ENCODE measurements around the gene EXOSC6. TPM values are rescaled to one million over a fixed set of nuclear protein-coding genes. Genes with fewer than 3 reads are reported as not detected.
"Not testable (repeated sequence)": the region's sequence is repeated elsewhere in the genome, so short reads cannot be mapped to it uniquely, and the experiment has no call there.

Gene EXOSC6
- total and polyA plus RNA-seq, 8 donors, result 14.0 to 29.0 (median 17.4) TPM

- H3K36me3 ChIP-seq, result peaks cover 0 to 64% of the 10 kb centered on the region in 2 donors
- DNase-seq; ATAC-seq; H3K4me3 ChIP-seq; H3K27me3 ChIP-seq; H3K4me1 ChIP-seq; H3K9me3 ChIP-seq; intact Hi-C loops (cut with DNase I); H3K27ac ChIP-seq: not testable (repeated sequence)
These were observed 25.7 kb downstream of the EXOSC6 start for GRCh38 chr16:70226024-70226423.

- H3K9me3 ChIP-seq; H3K4me3 ChIP-seq; H3K4me1 ChIP-seq; H3K27me3 ChIP-seq; DNase-seq; ATAC-seq; intact Hi-C loops (cut with DNase I); H3K27ac ChIP-seq: not testable (repeated sequence)
- peaks cover 0 to 61% of the 10 kb centered on the region in 2 donors for H3K36me3 ChIP-seq
These were observed 26.3 kb downstream of the EXOSC6 start for GRCh38 chr16:70225430-70225829.

DNA sequence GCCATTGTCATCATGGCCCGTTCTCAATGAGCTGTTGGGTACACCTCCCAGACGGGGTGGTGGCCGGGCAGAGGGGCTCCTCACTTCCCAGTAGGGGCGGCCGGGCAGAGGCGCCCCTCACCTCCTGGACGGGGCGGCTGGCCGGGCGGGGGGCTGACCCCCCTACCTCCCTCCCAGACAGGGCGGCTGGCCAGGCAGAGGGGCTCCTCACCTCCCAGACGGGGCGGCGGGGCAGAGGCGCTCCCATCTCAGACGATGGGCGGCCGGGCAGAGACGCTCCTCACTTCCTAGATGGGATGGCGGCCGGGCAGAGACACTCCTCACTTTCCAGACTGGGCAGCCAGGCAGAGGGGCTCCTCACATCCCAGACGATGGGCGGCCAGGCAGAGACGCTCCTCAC lies 27.1 kb downstream of the EXOSC6 start:
- DNase-seq; ATAC-seq; H3K4me1 ChIP-seq; H3K4me3 ChIP-seq; H3K9me3 ChIP-seq; intact Hi-C loops (cut with DNase I); H3K27ac ChIP-seq; H3K27me3 ChIP-seq: not testable (repeated sequence)
- H3K36me3 ChIP-seq, result peaks cover 0 to 59% of the 10 kb centered on the region in 2 donors

- H3K27ac ChIP-seq; DNase-seq; H3K4me3 ChIP-seq; intact Hi-C loops (cut with DNase I); ATAC-seq; H3K27me3 ChIP-seq; H3K4me1 ChIP-seq; H3K9me3 ChIP-seq: not testable (repeated sequence)
- H3K36me3 ChIP-seq, result peaks cover 0 to 58% of the 10 kb centered on the region in 2 donors
These were observed 27.7 kb downstream of the EXOSC6 start for GRCh38 chr16:70223971-70224513.

GRCh38 chr16:70223216-70223615 lies 28.5 kb downstream of the EXOSC6 start:
- intact Hi-C loops (cut with DNase I); H3K9me3 ChIP-seq: not testable (repeated sequence)

GRCh38 chr16:70222574-70222973 lies 29.2 kb downstream of the EXOSC6 start:
- ATAC-seq; H3K9me3 ChIP-seq; intact Hi-C loops (cut with DNase I); H3K27ac ChIP-seq; H3K4me3 ChIP-seq; H3K27me3 ChIP-seq; H3K4me1 ChIP-seq; DNase-seq: not testable (repeated sequence)
- peaks cover 0 to 51% of the 10 kb centered on the region in 2 donors for H3K36me3 ChIP-seq

More at GRCh38 chr16:70223216-70223615, 28.5 kb downstream of the EXOSC6 start:
- H3K36me3 ChIP-seq, result peaks cover 0 to 51% of the 10 kb centered on the region in 2 donors
- H3K27ac ChIP-seq, DNase-seq, H3K27me3 ChIP-seq, H3K4me3 ChIP-seq, H3K4me1 ChIP-seq, ATAC-seq: not testable (repeated sequence)

DNA sequence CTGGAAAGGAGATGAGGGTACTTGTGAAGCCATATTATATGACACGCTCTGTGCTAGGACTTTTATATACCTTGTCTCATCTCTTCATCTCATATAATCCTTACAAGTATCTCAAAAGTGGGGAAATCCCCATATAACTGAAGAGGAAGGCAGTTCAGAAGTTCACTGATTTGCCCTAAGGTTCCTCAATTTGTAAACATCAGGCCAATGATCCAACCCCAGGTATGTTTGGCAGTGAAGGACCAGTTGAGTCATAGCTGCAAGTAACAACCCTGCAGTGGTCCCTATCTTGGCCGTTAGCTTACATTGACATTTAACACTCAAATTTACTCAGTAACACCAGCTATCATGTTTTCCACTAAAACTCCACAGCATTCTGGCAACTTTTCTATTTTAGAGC lies 33.2 kb downstream of the EXOSC6 start:
- H3K4me1 ChIP-seq; H3K27me3 ChIP-seq; H3K4me3 ChIP-seq; DNase-seq; H3K27ac ChIP-seq; intact Hi-C loops (cut with DNase I); ATAC-seq; H3K9me3 ChIP-seq: not testable (repeated sequence)
- peaks cover 0 to 29% of the 10 kb centered on the region in 2 donors for H3K36me3 ChIP-seq

DNA sequence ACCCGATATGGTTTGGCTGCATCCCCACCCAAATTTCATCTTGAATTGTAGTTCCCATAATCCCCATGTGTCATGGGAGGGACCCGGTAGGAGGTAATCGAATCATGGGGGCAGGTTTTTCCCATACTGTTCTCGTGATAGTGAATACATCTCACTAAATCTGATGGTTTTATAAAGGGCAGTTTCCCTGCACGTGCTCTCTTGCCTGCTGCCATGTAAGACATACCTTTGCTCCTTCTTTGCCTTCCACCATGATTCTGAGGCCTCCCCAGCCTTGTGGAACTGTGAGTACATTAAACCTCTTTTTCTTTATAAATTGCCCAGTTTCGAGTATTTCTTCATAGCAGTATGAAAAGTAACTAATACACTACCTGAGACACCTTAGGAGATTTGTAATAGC lies 45.4 kb downstream of the EXOSC6 start:
- H3K4me1 ChIP-seq, ATAC-seq: not testable (repeated sequence)

DNA sequence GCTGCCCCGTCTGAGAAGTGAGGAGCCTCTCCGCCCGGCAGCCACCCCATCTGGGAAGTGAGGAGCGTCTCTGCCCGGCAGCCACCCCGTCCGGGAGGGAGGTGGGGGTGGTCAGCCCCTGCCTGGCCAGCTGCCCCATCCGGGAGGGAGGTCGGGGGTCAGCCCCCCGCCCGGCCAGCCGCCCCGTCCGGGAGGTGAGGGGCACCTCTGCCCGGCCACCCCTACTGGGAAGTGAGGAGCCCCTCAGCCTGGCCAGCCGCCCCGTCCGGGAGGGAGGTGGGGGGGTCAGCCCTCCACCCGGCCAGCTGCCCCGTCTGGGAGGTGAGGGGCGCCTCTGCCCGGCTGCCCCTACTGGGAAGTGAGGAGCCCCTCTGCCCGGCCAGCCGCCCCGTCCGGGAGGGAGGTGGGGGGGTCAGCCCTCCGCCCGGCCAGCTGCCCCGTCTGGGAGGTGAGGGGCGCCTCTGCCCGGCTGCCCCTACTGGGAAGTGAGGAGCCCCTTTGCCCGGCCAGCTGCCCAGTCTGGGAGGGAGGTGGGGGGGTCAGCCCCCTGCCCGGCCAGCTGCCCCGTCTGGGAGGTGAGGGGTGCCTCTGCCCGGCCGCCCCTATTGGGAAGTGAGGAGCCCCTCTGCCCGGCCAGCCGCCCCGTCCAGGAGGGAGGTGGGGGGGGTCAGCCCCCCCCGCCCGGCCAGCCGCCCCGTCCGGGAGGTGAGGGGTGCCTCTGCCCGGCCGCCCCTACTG lies 46.9 kb downstream of the EXOSC6 start:
- DNase-seq; H3K4me3 ChIP-seq; H3K27ac ChIP-seq; H3K27me3 ChIP-seq; intact Hi-C loops (cut with DNase I); H3K9me3 ChIP-seq; H3K36me3 ChIP-seq; H3K4me1 ChIP-seq; ATAC-seq: not testable (repeated sequence)

More for the DNA sequence above, 45.4 kb downstream of the EXOSC6 start:
- H3K4me3 ChIP-seq; H3K9me3 ChIP-seq; DNase-seq; H3K27ac ChIP-seq; H3K27me3 ChIP-seq; intact Hi-C loops (cut with DNase I); H3K36me3 ChIP-seq: not testable (repeated sequence)

- ATAC-seq; intact Hi-C loops (cut with DNase I); H3K27ac ChIP-seq; H3K4me3 ChIP-seq; H3K9me3 ChIP-seq; H3K4me1 ChIP-seq; H3K36me3 ChIP-seq; H3K27me3 ChIP-seq; DNase-seq: not testable (repeated sequence)
These were observed 47.7 kb downstream of the EXOSC6 start for GRCh38 chr16:70204010-70204409.

DNA sequence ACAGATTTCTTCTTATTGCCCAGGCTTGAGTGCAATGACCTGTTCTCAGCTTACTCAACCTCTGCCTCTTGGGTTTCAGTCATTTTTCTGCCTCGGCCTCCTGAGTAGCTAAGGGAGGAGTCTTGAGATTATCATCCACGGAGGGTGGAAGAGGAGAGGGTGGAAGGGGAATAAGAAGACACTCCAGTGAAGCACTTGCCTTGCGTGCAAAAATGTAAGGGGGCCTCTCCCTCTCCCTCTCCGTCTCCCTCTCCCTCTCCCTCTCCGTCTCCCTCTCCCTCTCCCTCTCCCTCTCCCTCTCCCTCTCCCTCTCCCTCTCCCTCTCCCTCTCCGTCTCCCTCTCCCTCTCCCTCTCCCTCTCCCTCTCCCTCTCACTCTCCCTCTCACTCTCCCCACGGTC lies 48.2 kb downstream of the EXOSC6 start:
- ATAC-seq; H3K9me3 ChIP-seq; H3K27ac ChIP-seq; H3K4me1 ChIP-seq; intact Hi-C loops (cut with DNase I); DNase-seq; H3K27me3 ChIP-seq; H3K36me3 ChIP-seq; H3K4me3 ChIP-seq: not testable (repeated sequence)

- DNase-seq; H3K27me3 ChIP-seq; H3K27ac ChIP-seq; H3K4me3 ChIP-seq; ATAC-seq; H3K36me3 ChIP-seq; H3K4me1 ChIP-seq; intact Hi-C loops (cut with DNase I); H3K9me3 ChIP-seq: not testable (repeated sequence)
These were observed 51.7 kb downstream of the EXOSC6 start for GRCh38 chr16:70200063-70200462.

GRCh38 chr16:70199170-70199569 lies 52.6 kb downstream of the EXOSC6 start:
- H3K27me3 ChIP-seq; H3K36me3 ChIP-seq; intact Hi-C loops (cut with DNase I); H3K27ac ChIP-seq; H3K4me1 ChIP-seq; ATAC-seq; H3K4me3 ChIP-seq; H3K9me3 ChIP-seq; DNase-seq: not testable (repeated sequence)
